ENCODE measurements around the gene DZIP1L.

DZIP1L gene

DNA sequence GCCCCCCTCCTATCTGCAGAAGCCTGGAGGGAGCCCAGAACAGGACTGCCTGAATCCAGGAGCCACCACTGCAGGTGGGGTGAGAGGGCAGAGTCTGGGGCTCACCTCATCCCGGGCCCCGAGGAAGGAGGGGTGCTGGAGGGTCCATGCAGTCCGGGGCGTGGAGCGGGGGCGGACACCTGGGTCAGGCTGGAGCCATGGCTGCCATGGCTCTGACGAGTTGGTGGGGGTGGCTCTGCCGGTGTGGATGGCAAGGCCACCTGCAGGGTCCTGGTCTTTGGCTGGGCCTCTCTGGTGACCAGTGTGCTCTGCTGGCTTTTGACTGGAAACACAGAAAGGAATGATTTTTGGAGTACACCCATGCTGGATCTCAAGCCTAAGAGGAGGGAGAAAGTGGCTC, 47.4 kb downstream of the DZIP1L start:
- DNase-seq (ENCODE audit: low read depth): no peak

DNA sequence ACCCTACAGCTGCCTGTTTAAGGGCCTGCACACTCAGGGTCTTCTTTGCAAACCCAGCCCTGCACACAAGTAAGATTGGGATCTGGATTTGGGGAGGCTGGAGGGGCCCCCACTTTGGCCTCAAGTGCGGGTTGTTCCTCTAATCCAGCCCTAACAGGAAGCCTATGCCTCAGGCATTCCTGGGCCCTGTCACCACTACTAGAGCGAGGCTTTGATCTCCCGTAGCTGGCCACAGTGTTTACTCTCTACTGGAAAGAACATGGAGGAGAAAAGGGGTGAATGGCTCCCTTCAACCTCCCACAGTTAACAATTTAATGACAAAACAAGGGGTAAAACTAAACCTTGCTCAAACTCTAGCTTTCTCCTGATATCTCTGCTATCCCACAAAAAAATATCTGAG, 48.4 kb downstream of the DZIP1L start:
- DNase-seq (ENCODE audit: low read depth): no peak

DNA sequence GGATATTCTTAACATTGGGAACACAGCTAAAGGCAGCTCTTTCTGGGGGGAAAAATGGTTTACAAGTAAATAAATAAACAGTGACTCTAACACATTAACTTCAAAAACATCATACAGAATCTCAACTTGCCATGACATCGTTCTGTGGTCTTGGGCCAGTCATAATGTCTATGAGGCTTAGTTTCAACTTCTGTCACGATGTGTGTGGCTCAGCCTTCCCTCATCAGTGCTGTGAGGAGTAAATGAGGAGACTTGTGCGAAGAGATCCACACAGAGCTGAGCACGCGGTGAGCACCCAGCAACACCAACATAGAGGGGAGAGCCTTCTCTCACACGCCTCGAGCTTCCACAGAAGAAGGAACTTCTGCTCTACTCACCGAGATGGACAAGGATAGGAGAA, 49.0 kb downstream of the DZIP1L start:
- no peak for DNase-seq (ENCODE audit: low read depth)

DNA sequence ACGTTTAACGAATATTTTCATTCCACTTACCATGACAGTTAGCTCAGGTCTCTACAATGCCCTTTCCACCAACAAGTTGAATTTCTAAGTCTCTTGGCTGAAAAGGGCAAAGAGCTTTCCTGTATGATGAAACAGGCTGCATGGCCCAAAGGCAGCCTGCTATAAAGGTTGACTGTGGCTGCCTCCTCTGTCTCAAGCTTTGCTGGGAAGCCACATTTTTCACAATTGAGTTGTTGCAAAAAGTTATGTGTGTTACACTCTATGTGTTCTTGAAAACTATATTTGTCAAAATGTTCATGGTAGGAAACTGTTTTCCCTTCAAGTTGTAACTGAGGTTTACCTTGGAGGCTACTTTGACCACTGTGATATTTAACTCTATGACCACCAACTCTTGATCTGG, 49.5 kb downstream of the DZIP1L start:
- no peak for DNase-seq (ENCODE audit: low read depth)

DNA sequence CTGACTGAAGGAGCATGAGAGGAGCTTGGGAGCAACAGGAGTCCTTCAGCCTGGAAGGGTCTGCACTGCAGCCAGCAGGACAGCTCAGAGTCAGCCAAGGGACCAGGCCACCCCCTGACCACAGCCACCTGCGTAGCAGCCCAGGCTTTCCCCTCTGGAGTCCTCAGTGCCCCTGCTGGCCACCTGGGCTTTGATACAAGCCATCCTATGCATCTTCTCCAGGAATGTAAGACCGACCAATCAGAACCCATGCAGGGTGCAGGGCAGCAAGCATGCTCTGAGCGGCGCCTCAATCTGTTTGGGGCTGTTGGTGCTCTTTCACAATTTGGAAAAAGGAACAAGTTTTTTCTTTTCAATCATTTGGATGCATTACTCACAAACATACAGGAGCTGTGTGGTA, 52.0 kb downstream of the DZIP1L start:
- DNase-seq (ENCODE audit: low read depth): no peak

DNA sequence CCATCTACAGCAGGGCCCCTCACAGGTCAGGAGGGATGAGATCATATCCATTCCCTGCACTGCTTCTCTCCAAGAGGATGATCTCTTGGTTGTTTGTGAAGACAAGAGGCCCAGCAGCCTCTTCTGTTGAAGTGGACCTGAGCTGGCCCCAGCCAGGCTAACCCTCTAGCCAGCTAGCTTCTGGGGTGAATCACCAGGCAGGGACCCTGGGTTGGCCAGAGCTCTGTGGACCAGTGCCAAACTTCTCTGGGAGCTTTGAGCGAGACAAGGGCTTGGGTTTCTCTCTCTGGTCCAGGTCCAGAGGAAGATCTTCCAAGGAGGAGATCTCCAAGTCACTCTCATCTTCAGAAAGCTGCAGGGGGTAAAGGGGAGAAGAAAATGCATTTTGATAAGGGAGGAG, 52.8 kb downstream of the DZIP1L start:
- no peak for DNase-seq (ENCODE audit: low read depth)

DNA sequence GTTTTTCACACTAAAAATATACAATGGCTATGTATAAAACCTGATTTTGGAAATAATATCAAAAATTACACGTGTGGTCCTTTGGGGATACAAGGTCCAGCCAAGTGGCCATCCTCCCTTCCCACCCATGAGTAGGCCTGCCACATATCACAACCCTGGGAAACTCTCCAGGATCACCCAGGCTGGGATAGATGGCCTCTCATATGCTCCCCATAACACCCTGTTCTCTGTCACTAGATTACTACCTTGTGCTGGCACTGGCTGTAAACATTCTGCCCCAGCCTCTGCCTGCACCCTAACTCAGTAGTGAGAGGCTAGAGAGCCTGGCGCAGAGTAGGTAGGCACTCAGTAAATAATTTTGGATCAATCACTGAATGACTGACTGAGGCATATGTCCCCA, 53.4 kb downstream of the DZIP1L start:
- DNase-seq (ENCODE audit: low read depth): no peak

DNA sequence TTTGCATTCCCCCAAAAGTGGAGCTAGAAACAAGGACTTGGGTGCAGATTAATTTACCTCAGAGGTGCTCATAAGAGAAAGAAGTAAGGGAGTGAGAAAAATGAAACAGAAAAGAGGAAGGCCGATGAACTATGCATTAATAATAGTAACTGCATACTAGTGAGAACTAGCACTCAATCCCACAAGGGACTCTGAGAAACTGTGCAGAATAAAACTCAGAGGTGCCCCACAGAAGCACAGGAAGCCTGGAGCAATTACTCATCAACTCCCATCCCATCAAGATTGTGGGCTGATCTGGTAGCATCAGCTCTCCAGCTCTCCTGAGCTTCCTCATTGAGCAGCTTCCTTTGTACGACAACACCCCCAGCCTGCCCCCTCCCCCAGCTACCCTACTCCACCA, 54.6 kb downstream of the DZIP1L start:
- DNase-seq (ENCODE audit: low read depth): no peak

DNA sequence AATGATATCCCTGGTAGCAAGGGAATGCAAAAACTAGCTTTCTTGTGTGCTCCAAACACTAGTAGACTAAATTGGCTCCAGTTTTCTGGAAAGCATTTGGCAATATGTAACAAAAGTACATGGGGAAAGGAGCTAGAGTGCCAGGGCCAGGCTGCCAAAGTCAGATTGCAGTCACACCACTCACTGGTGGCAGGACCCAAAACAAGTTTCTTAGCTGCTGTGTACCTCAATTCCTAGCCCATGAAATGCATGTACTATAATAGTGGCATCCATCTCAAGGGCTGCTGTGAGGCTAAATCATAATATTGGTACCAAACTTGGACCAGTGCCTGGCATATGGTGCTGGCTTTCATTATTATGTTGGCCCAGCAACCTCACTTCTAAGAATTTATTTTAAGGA, 56.1 kb downstream of the DZIP1L start:
- DNase-seq (ENCODE audit: low read depth): no peak

DNA sequence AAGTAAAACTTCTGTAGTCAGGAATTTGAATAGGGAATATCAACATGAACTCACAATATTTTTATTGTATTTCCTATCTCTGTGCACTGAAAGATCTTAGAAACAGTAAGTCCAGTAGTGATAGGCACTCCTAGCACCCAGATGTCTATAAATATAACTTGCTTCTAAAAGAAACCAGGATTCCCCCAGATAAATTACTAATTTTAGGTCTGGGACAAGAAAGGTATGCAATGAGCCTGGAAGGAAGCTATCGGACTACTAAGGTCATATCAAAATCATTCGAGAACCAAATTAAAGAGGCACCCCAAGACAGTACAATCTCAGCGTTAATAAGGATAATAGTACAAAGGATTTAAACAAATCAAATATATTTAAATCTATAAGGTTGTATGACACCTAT, 58.0 kb downstream of the DZIP1L start:
- no peak for DNase-seq (ENCODE audit: low read depth)

DNA sequence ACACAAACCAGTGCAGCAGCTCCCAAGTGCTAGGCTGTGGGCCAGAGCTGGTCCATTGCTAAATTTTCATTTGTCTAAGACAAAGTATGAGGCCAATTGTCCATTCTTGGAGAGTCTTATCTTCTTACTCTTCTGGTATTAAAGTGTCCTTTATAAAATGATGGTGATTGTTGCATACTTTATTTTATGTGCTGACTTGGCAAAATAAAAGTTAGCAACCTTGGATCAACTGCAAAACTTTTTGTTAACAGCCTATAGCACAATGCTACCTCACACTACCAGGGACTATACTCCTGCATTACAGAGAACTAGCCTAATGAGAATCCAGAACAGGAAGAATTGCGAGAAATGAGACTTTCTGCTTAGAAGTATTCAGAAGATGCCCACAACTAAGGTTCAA, 61.4 kb downstream of the DZIP1L start:
- DNase-seq (ENCODE audit: low read depth): no peak

DNA sequence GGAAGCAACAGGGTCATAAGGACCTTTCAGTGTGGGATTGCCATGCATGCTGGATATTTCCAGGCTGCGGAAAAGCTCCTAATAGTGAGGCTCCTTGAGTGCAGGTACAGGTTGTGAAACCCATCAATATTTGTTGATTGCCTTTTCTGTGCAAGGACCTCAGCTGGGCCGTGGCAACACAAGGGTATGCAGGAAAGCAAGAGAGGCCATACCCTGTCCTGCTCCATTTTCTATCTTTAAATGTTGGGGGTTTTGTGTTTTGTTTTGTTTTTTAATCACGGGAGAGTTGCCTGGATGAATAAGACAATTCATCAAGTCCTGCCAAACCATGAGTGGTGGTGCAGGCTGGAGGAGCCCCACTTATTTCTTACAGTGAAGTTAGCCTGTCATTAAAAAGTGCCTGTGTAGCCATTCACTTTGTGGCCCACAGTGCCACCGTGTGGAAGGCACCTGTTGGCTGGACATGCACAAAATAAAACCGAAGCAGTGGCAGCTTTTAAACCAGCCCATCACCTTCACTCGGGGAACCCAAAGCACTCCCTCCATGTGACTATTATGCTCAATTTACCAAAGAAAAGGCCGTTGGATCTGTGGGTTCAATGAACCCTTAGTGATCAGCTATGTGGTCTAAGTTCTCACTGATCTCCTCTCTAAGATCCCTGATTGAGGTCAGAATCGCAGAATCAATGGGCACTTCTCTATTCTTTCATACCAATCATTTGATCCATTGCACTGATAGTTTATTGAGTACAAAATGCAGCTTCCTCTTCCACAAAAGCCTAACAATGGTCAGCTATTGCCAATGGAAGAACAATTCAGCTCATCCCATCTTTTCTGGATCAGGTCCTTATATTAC, 63.2 kb downstream of the DZIP1L start:
- DNase-seq (ENCODE audit: low read depth): no peak

DNA sequence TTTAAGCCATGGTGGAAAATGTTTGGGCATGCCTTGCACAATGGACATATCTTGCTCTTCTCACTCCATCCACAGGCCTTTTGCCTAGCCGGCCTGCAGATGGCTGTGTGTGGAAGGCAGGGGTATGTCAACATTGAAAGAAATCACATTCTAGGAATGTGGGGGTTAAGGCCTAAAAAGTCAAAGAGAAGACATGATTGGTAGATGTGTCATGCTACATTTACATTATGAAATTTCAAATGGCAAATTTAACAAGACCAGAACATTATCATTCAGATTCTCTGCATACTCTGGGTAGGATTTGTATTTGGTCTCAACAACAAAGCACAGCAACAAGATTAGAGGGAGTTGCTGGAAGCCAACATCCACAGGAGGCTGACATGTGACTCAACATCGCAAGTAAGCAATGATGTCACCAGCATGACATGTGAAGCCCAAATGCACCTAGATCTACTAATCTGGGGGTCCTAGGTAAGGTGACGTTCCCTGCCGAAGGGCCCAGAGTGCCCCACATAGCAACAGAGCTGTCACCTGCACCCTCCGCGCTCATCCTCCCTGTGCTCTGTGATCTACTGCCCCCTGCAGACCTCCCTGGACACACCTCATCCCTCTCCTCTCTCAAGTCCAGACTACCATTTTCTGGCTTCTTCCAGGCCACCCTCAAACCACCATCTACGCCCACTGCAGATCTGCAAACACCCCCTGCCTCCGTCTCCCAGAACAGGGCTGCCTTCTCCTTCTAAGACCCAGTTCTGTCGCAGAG, 66.1 kb downstream of the DZIP1L start:
- DNase-seq (ENCODE audit: low read depth): no peak

DNA sequence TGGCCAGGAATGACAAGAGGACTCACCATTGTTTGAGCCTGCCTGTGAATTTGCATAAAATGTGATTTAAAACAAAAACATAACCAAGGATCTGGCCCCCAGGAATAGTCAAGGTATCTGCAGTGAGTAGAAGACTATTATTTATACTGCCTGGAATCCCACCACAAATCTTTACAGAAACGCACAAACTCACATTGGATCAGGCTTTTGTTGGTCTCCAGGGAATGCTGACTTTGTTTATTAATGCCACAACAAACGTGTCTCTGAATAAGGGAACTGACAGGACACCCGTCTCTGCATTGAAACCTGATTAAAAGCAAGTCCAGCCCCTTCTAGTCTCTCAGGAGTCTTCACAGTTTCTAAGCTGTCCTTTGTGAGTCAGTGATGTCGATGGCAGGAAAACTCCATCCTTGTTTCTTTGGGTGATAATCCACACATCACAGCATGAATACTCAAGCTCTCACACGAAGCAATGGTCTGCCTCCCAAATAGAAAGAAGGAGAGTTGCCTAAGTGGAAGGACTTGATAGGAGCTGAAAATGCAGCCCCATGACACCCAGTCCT, 67.7 kb downstream of the DZIP1L start:
- no peak for DNase-seq (ENCODE audit: low read depth)

DNA sequence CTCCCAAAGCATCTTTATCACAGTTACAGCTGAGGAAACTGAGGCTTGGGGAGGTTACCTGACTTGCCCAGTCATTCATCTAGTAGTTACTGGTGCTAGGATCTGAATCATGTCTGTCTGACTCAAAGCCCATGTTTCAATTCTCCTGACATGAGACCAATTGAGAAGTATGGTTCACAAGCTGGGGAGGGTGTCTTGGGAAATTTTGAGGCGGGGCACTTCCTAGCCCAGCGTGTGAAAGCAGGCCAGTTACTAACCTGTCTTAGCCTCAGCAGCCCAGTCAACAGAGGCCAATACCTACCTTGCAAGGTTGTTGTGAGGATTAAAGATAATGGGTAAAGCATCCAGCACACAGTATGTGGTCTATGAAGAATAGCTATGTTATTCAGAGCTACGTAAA, 68.5 kb downstream of the DZIP1L start:
- DNase-seq (ENCODE audit: low read depth): no peak

DNA sequence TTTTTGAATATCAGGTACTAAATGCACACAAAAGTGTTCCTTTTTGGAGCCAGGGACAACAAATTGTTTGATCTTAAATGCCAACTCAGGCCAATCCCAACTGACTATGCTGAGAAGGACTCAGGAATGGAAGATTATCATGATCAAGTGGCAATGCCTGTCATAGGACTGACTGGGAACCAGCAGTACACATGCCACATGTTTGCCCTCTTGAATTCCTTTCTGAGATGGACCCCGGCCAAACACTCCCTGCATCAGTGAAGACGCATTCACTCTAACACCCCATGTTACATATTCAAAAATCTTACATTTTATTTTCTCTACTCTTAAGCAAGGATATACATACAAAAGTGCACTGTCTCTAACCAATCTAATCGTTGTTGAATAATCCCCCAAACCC, 69.3 kb downstream of the DZIP1L start:
- DNase-seq (ENCODE audit: low read depth): no peak

DNA sequence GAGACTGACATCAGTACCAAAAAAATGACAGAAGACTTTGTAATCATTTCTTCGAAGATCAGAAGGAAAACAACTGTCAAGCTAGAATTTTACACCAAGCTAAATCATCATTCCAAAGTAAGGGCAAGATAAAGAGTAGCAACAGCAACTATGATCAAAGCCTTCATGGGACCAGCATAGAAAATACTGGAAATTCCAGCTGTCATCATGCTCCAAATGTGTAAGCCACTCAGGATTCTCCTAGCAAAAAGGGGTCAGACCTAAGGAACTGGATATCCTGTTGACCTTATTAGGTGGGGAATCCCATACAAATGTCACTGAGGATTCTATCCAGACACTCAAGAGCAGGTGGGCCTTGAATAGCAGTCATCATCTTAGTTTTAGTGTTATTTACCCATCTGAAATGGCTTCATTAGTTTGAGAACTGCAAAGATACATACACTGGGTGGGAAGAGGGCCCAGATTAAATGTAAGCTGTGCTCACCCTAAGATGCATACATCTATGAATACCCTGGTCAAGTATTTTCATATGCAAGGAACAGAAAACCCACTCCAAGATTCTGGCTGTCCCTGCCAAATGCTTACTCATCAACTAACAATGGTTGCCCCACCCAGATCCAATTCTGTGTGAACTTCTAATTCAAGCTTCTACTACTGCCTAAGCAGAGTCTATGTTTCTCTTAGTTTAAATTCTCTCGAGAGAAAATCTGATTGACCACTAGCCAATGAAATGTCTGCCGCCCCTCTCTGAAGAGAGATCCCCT, 72.0 kb downstream of the DZIP1L start:
- DNase-seq (ENCODE audit: low read depth): no peak

DNA sequence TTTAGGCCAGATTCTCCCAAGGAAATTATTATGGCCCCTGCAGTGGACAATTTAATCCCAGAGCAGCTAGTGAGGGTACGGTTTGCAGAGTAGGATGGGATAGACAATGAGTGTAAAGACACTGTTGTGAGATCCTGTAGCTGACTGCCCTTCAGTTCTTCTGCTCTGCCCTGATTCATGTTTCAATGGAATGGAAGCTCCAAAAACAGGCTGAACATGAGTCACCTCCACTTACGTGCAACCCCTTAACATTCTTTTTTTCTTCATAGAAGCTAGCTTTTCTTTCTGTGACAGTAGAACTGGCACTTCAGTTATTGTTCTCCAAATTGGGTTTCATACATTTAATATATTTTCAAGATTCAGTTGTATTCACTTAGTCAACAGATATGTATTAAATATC, 73.4 kb downstream of the DZIP1L start:
- DNase-seq (ENCODE audit: low read depth): no peak

DNA sequence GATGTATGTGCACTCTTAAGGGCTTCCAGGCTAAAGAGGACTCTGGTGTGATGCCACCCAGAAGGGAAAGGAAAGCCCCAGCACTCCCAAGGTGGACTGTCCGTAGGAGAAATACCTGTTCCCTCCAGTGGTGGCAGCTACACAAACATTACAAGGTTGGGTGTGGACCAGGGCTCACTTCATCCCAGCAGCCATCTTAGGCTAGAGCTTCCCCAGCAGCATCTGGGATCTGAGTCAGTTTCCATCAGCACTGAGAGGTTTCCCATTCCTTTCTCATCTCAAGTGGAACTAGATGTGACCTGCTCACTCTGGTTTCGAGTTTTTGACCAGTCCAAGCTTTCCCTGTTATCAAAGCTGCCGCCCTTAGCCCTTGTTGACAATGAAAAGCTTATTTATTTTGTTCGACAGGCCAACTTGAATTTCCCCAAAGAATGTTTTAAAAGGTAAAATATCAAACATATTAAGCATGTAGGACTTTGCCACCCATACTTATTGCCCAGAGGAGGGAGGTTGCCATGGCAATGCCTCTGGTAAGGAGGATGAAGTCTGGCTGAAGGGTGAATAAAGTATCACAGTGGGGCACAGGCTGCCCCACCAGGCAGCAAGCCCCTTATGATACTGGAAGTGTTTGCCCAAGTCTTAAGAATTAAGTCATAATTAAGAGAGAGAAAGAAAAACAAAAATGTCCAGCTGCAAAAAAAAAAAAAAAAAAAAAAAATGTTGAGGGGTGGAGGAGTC, 76.5 kb downstream of the DZIP1L start:
- DNase-seq (ENCODE audit: low read depth): no peak

DNA sequence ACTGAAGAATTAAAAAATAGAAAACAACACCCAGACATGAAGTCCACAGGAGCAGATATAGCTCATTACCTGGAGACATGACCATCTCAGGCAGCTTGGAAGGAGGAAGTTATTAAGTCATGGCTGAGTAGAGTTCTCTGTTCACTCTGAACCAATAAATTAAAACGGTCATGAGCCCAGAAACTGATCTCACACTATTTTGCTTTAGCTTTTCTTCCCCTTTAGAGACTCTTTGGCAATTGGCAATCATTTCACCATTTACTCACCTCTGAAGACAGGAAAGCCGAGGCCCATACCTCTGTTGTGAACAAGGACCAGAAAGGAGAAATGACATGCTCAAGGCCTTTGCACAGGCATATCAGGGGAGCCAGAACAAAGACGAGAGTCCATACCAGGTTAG, 78.8 kb downstream of the DZIP1L start:
- DNase-seq (ENCODE audit: low read depth): no peak

DNA sequence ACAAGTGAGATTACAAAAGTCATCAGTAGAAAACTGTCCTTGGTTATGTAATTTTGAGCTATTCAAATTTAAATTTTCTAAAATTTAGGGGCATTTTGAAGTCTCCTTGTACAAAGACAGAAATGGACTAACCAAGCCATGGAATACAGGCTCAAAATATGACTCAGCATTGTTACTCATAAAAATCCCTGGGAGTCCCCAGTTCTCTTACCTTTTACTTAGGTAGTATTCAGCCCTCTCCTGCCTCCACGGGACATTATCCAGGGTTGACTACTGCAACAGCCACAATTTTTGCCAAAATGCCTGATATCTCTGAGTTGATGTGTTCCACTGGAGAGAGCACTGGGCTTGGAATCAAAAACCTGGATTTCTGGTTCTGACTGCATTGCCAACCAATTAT, 80.5 kb downstream of the DZIP1L start:
- no peak for DNase-seq (ENCODE audit: low read depth)

DNA sequence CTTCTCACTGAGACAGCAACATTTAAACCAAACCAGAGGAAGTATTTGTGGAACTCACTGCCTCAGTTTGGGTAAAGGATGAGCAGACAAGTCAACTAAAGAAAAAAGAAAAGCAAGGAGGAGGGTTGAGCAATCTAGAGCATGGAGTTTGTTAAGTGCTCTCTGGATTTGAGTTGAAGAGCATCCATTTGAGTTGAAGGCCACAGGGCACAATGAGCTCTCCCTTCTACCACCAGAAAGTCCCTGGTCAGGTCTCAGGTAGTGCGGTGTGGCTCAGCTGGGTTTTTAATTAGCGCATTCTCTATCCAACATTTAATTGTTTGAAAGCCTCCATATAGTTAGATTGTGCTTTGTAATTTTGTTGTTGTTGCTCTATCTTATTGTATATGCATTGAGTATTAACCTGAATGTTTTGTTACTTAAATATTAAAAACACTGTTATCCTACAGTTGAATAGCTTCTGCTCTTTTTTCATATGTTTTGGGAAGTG, 82.2 kb downstream of the DZIP1L start:
- no peak for DNase-seq (ENCODE audit: low read depth)

Measured in stimulated activated CD8-positive, alpha-beta memory T cell treated with anti-CD3 and anti-CD28 coated beads, Interleukin-12 subunit alpha, Interleukin-12 subunit beta, amount 100 ng/mL, for 4 hours (primary cell).